GM18907 (cell line): Measurements from ENCODE around the gene TGM5.
"Not testable (repeated sequence)": the region's sequence is repeated elsewhere in the genome, so short reads cannot be mapped to it uniquely, and the experiment has no call there.

ENCODE experiments used
- ATAC-seq: cut with Tn5 transposase; IDR thresholded peaks from one replicate; pipeline ENCODE4 v1.9.1; 2021; ENCODE audit warnings: mild to moderate bottlenecking, moderate library complexity; ENCODE audit not compliant: unreplicated experiment

TGM5 gene

DNA sequence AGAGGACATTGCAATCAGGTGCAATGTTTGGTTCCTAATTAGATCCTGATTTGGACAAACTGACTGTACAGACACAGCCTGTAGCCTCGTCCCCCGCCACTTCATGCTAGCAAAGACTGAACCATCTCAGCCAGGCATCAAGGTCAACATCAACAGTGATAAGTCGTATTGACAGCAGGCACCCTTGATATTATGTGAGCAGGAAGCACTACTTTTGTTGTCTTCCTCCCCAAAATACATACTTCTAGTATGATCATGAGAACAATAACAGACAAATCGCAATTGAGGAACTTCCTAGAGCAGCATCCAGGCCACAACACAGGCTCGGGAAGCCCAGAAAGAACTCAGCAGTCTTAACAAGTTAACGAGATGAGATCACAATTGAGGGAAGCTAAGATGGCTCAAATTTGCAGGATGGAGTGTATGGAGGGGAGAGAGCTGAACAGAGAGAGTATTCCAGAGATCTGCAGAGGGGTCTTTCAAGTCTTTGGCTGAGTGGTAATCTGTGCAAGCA is 20.4 kb downstream of the TGM5 start:
- no peak for ATAC-seq

- no peak for ATAC-seq
Observed at GRCh38 chr15:43244092-43244491, 22.6 kb downstream of the TGM5 start.

- no peak for ATAC-seq
Observed at GRCh38 chr15:43243020-43243645, 23.6 kb downstream of the TGM5 start.

DNA sequence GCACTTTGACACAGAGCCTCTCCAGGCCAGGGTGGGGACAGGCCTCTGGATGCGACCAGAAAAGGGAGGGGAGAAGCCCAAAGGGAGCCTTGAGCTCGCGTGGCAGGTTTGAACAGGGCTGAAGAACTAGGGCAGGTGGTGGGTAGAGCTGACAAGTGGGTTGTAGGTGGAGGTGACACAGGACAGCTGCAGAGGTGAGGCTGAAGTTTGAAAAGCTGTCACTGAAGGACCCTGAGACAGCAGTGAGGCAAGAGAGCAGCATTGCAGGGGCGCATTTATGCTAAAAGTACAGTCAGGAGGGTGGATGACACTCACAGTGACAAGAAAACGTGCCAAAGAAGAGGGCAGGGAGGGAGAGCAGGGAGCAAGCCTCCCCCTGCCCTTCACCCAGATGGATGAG is 24.1 kb downstream of the TGM5 start:
- no peak for ATAC-seq

DNA sequence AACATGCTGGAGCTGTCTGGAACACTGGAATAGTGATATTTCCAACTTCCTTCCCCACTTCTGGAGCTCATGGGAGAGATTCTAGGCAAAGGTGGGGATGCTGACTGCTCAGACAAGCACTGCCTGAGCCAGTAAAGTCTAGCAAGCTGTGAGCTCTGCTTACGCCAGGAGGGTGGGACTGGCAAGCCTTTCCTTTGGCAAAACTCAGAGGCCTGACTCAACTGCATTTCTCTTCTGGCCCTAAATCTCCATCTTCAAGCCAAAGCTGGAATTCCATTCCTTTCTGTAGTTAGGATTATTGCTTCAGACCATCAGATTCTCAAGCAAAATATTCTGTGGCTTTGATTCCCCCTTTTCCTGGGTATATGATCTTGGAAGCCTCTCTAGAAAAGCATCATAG is 25.6 kb downstream of the TGM5 start:
- no peak for ATAC-seq

GRCh38 chr15:43239732-43240491 is 26.8 kb downstream of the TGM5 start:
- no peak for ATAC-seq

DNA sequence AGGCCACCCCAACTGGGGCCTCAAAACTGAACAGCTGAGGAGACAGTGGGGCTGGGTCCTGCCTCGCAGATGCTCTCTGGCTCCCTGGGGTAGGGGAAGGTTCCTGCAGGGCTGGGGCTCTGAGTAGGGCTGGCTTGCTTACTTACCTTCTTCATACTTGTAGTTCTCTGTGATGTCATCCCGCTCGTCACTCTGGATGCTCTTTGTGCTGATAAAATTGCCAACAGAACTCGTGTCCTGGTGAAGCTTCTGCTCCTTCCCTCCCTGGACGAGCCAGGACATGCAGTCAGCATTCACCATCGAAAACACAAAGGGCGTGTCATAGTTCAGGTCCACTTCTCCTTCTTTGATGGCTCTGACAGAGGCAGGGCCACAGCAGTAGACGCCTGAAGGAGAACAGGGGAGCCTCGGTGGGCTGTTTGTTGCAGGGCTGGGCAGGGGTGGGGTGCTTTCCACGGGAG is 28.0 kb downstream of the TGM5 start:
- ATAC-seq = no peak

- no peak for ATAC-seq
Observed at GRCh38 chr15:43237842-43238470, 28.8 kb downstream of the TGM5 start.

DNA sequence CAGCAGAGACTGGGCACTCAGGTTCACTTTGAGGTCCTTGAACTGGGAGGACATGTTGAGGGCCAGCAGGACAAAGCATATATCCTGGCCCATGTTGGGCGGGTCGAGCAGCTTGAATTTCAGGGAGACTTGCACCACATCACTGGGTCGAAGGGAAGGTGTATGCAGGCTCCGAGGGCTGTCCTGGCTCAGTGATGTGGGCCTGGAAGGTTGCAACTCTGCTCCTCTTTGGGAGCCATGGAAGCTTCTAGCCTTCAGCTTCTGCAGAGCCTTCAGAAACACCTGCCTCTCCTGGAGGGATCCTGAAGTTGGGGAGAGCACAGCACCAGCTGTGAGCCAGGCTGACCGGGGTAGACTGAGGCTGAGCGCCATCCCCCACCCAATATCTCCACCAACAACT is 31.2 kb downstream of the TGM5 start:
- ATAC-seq = no peak

GRCh38 chr15:43232289-43232874 is 34.3 kb downstream of the TGM5 start:
- ATAC-seq = no peak

- no peak for ATAC-seq
Observed at GRCh38 chr15:43230640-43231115, 36.0 kb downstream of the TGM5 start.

DNA sequence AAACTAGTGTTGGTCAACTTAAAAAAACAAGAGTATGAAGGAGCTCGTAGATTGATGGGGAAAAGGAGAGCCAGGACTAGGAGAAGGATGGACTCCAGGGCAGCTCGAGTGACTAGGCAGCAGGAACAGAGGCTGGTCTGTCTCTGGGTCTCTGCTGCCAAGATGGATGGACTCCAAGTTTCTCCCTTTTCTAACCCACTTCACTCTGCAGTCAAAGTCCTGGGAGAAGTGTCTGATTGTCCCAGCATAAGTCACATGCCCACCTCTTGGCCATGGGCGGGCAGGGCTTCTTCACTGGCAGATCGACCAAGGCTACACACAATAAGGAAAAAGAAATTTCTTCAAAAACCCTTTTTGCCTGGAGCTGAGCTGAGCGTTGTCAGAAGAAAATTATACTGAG is 36.8 kb downstream of the TGM5 start:
- no peak for ATAC-seq

- ATAC-seq = no peak
Observed at GRCh38 chr15:43226436-43227305, 40.1 kb downstream of the TGM5 start.

DNA sequence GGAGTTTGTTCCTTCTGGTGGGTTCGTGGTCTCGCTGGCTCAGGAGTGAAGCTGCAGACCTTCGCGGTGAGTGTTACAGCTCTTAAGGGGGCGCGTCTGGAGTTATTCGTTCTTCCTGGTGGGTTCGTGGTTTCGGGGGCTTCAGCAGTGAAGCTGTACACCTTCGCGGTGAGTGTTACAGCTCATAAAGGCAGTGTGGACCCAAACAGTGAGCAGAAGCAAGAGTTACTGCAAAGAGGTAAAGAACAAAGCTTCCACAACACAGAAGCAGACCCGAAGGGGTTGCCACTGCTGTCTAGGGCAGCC is 40.8 kb downstream of the TGM5 start:
- not testable (repeated sequence) for ATAC-seq

DNA sequence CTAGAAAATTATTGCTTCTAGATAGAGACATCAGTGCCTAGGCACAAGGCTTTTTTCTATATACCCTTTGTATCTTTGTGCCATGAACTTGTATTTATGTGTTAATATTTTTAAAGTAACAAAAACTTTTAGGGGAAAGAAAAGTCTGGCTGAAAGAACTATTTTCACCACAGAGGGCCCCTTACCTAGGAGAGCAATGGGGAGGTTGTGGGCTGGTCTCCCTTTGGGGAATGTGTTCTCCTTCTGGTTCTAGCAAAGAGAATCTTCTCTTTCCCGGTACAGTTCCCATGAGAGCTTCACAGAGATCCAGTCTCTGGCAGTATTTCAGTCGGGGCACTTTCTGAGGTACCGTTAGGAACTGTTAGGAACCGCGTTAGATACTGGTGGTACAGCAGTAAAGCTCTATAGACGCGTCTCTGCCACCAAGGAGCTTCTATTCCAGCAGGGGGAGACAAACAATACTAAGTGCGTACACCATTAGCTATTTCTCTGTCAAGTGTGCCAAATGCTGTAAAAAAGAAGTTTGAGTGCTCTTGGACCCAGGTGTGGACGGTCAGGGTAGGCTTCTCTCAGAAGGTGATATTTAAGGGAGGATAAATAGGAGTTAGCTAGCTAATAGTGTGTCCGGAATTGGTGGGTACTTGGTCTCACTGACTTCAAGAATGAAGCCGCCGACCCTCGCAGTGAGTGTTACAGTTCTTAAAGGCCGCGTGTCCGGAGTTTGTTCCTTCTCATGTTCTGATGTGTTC is 41.4 kb downstream of the TGM5 start:
- no peak for ATAC-seq

DNA sequence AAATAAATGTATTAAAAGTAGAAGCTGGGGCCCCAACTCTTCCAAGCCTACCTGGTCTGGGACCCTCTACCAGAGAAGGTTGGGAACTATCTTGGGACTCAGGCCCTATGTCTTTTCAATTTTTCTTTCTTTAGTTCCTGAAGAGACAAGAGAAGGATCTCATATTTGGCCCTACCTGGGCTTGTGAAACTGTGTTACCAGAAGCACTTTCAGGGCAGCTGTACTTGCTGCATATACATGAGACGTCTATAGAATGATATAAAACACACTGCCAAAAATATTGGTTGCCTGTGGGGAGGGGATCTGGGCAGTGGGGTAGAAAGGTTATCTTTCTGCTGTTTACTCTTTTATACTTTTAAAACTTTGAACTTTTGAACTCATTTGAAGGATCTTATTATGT is 45.3 kb downstream of the TGM5 start:
- no peak for ATAC-seq

DNA sequence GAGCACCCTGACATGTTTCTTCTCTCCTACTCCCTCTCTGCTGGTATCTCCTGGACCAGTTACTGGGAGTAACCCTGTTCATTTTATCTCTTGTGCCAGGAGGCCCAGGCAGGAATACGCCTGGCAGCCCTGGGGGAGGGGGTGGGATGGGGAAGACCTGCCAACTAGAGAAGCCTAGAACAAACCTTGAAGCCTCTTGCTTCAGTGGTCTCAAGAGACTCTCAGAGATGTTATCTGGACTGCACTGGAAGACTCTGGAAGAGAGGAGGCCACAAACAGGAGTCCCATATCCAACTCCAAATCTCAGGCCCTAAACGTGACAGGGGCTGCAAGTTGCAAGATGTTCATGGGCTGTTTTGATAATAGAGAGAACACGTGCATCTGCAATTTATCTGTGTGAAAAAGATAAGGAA is 45.7 kb downstream of the TGM5 start, which contains the start of gene EPB42:
Gene EPB42, minus strand, starts transcription at position 28 of the 413 bp plus-strand sequence. CDS start 193 bp downstream, outside the sequence.
- no peak for ATAC-seq

GRCh38 chr15:43219929-43220928 is 46.5 kb downstream of the TGM5 start:
- ATAC-seq = no peak
